WTC11 (cell line): Measurements from ENCODE around the gene YES1. TPM values are rescaled to one million over a fixed set of nuclear protein-coding genes. Genes with fewer than 3 reads are reported as not detected.
A peak's percentile ranks its signal among the peaks of the same experiment; 100 is the strongest.

Experiments
- ATAC-seq: fragments of 200-7000 bp; cut with Tn5 transposase; 2 replicates; pipeline ENCODE4 v1.10.0; 2021; ENCODE audit warnings: mild to moderate bottlenecking, moderate library complexity
- CTCF ChIA-PET: fragments of 300-600 bp; sonication (Branson Sonifier 250); formaldehyde crosslinking; loops from one replicate; lab custom pipeline; 2021; ENCODE audit warnings: antibody characterized with exemption; lab: Charles Lee
- POLR2A ChIA-PET: fragments of 350-600 bp; sonication (Branson Sonifier 250); formaldehyde crosslinking; loops from one replicate; lab custom pipeline; 2021; ENCODE audit warnings: antibody characterized with exemption; lab: Charles Lee
- DNase-seq: peaks from one replicate; pipeline ENCODE4 v3.0.0; 2021; ENCODE audit warnings: low spot score
- H3K27ac Mint-ChIP-seq: 2 replicates; pipeline ENCODE4 v1.8.0; 2021; ENCODE audit warnings: mixed read lengths
- H3K27me3 Mint-ChIP-seq: 2 replicates; pipeline ENCODE4 v1.8.0; 2021; ENCODE audit warnings: low read depth, mild to moderate bottlenecking, moderate library complexity, mixed read lengths
- H3K36me3 Mint-ChIP-seq: 2 replicates; pipeline ENCODE4 v1.8.0; 2021; ENCODE audit warnings: mixed read lengths
- H3K4me1 Mint-ChIP-seq: 2 replicates; pipeline ENCODE4 v1.8.0; 2022; ENCODE audit warnings: mixed read lengths
- H3K4me3 Mint-ChIP-seq: 2 replicates; pipeline ENCODE4 v1.8.0; 2021; ENCODE audit warnings: mild to moderate bottlenecking, moderate library complexity, mixed read lengths
- H3K9me3 Mint-ChIP-seq: 2 replicates; pipeline ENCODE4 v1.8.0; 2021; ENCODE audit warnings: mixed read lengths
- CREB1 ChIP-seq: sonication (generic); formaldehyde crosslinking; IDR thresholded peaks from 2 replicates; pipeline ENCODE4 v1.8.0; 2023; ENCODE audit warnings: mild to moderate bottlenecking, missing genetic modification reagents
- FOXK1 ChIP-seq: sonication (generic); formaldehyde crosslinking; IDR thresholded peaks from 2 replicates; pipeline ENCODE4 v1.8.0; 2022; ENCODE audit warnings: mild to moderate bottlenecking, moderate library complexity, missing genetic modification reagents
- GABPB1 ChIP-seq: sonication (generic); formaldehyde crosslinking; IDR thresholded peaks from 2 replicates; pipeline ENCODE4 v1.8.1; 2023; ENCODE audit warnings: mild to moderate bottlenecking, missing genetic modification reagents
- GRHL2 ChIP-seq: fragments of 250-450 bp; sonication (Bioruptor Pico); IDR thresholded peaks from 2 replicates; pipeline ENCODE4 v1.8.0; 2022; ENCODE audit warnings: mild to moderate bottlenecking, moderate library complexity; ENCODE audit not compliant: insufficient replicate concordance, severe bottlenecking
- NFYB ChIP-seq: sonication (generic); formaldehyde crosslinking; conservative IDR thresholded peaks from 2 replicates; pipeline ENCODE4 v1.8.0; 2022; ENCODE audit warnings: low read depth, missing genetic modification reagents
- NR2C2 ChIP-seq: sonication (generic); formaldehyde crosslinking; IDR thresholded peaks from 2 replicates; pipeline ENCODE4 v1.8.0; 2022; ENCODE audit warnings: mild to moderate bottlenecking, missing genetic modification reagents
- SMAD4 ChIP-seq: sonication (generic); formaldehyde crosslinking; IDR thresholded peaks from 2 replicates; pipeline ENCODE4 v1.8.0; 2022; ENCODE audit warnings: mild to moderate bottlenecking, missing genetic modification reagents
- SP1 ChIP-seq: sonication (generic); formaldehyde crosslinking; conservative IDR thresholded peaks from 2 replicates; pipeline ENCODE4 v1.8.1; 2022; ENCODE audit warnings: missing genetic modification reagents
- TEAD4 ChIP-seq: sonication (generic); formaldehyde crosslinking; IDR thresholded peaks from 2 replicates; pipeline ENCODE4 v1.8.0; 2022; ENCODE audit warnings: mild to moderate bottlenecking, missing genetic modification reagents
- ZNF121 ChIP-seq: sonication (generic); formaldehyde crosslinking; IDR thresholded peaks from 2 replicates; pipeline ENCODE4 v1.8.0; 2023; ENCODE audit warnings: missing genetic modification reagents
- ZNF219 ChIP-seq: sonication (generic); formaldehyde crosslinking; IDR thresholded peaks from 2 replicates; pipeline ENCODE4 v1.8.0; 2023; ENCODE audit warnings: missing genetic modification reagents, mild to moderate bottlenecking, borderline replicate concordance
- ZNF232 ChIP-seq: sonication (generic); formaldehyde crosslinking; IDR thresholded peaks from 2 replicates; pipeline ENCODE4 v1.8.0; 2022; ENCODE audit warnings: mild to moderate bottlenecking, missing genetic modification reagents
- ZNF396 ChIP-seq: fragments of 250-450 bp; sonication (Bioruptor Pico); IDR thresholded peaks from 2 replicates; pipeline ENCODE4 v1.8.0; 2021; ENCODE audit warnings: mild to moderate bottlenecking, moderate library complexity, borderline replicate concordance
- total RNA-seq: library from RNA; stranded (reverse); gene quantifications from 3 replicates; pipeline ENCODE4 v1.2.3, GENCODE V29; 2021
- TF ChIP-seq, protein P1 (sequence below): sonication (generic); formaldehyde crosslinking; IDR thresholded peaks from 2 replicates; pipeline ENCODE4 v1.8.1; 2023; ENCODE audit warnings: mild to moderate bottlenecking, missing genetic modification reagents, moderate library complexity
- TF ChIP-seq, protein P2 (sequence below): sonication (generic); formaldehyde crosslinking; IDR thresholded peaks from 2 replicates; pipeline ENCODE4 v1.8.1; 2022; ENCODE audit warnings: low read depth, mild to moderate bottlenecking, moderate library complexity, missing genetic modification reagents, borderline replicate concordance
- TF ChIP-seq, protein P3 (sequence below): sonication (generic); formaldehyde crosslinking; IDR thresholded peaks from 2 replicates; pipeline ENCODE4 v1.8.1; 2023; ENCODE audit warnings: mild to moderate bottlenecking, missing genetic modification reagents
- TF ChIP-seq, protein P4 (sequence below): sonication (generic); formaldehyde crosslinking; IDR thresholded peaks from 2 replicates; pipeline ENCODE4 v1.8.1; 2023; ENCODE audit warnings: mild to moderate bottlenecking, missing genetic modification reagents, moderate library complexity
- TF ChIP-seq, protein P5 (sequence below): sonication (generic); formaldehyde crosslinking; IDR thresholded peaks from 2 replicates; pipeline ENCODE4 v1.8.0; 2022; ENCODE audit warnings: mild to moderate bottlenecking, missing genetic modification reagents
- TF ChIP-seq, protein P6 (sequence below): fragments of 250-450 bp; sonication (Bioruptor Pico); IDR thresholded peaks from 2 replicates; pipeline ENCODE4 v1.8.0; 2021; ENCODE audit warnings: mild to moderate bottlenecking

YES1 gene
- total RNA-seq, 1 experiment from 2014 or later = 113 TPM

DNA sequence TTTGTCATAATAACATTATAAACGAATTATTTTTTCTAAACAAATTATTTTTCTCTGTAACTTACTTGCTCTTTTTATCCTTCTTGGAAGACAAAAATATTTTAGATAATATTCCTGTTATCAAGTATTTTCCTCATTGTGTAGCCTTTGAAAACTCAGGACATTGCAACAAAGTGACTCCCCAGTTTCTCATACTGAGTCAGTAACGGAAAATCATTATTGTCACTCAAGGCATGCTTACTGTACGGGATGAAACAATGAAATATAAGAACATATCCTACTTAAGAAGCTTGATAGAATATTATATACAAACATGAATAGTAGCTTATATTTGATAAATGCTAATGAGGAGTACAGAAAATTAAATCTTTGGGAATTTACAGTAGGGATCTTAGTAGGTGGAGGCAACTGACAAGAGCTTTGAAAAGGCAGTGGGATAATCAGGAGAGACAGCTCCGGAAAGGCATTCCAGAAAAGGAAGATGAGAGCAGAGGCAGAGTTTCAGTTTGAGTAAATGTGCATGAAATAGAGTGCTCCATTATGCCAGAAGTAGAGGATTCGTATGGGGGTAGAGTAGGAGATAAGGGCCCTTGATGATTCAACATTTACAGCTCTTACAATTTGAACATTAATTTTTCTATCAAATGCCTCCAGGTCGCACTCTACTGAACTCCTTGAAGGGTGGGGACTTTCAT, 14.0 kb upstream of the YES1 start:
- TF ChIP-seq GRHL2 (CRISPR knock-in tag) (no peak), SMAD4 (no peak), SP1 (CRISPR knock-in tag) (no peak), TEAD4 (CRISPR knock-in tag) (no peak), ZNF232 (CRISPR knock-in tag) (no peak), ZNF219 (CRISPR knock-in tag) (no peak), NR2C2 (CRISPR knock-in tag) (no peak), CREB1 (CRISPR knock-in tag) (no peak)
- TF ChIP-seq, protein P1, sequence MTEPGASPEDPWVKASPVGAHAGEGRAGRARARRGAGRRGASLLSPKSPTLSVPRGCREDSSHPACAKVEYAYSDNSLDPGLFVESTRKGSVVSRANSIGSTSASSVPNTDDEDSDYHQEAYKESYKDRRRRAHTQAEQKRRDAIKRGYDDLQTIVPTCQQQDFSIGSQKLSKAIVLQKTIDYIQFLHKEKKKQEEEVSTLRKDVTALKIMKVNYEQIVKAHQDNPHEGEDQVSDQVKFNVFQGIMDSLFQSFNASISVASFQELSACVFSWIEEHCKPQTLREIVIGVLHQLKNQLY = no peak
- TF ChIP-seq, protein P2, sequence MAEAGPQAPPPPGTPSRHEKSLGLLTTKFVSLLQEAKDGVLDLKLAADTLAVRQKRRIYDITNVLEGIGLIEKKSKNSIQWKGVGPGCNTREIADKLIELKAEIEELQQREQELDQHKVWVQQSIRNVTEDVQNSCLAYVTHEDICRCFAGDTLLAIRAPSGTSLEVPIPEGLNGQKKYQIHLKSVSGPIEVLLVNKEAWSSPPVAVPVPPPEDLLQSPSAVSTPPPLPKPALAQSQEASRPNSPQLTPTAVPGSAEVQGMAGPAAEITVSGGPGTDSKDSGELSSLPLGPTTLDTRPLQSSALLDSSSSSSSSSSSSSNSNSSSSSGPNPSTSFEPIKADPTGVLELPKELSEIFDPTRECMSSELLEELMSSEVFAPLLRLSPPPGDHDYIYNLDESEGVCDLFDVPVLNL (CRISPR knock-in tag) = no peak
- TF ChIP-seq, all 79 proteins: peak for 0
- CTCF ChIA-PET = interaction anchor here (2.4 kb wide), 1 partner anchor 13 kb away, joined by 8 read pairs; no protein-coding TSS in a partner anchor

DNA sequence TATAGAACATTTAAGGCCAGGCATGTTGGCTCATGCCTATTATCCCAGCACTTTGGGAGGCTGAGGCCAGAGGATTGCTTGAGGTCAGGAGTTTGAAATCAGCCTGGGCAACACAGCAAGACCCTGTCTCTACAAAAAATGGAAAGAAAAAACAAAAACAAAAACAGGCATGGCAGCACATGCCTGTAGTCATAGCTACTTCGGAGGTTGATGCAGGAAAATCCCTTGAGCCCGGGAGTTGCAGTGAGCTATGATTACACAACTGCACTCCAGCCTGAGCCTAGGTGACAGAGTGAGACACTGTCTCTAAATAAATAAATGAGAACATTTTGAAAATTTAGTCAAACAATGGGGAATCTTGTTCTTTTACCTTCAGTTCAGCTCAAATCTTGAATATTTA, 12.1 kb upstream of the YES1 start:
- POLR2A ChIA-PET = no interaction called here
- ATAC-seq = no peak
- Mint-ChIP-seq H3K27ac (no peak overlapping the region), H3K9me3 (no peaks in the 10 kb centered on the region), H3K4me3 (no peak overlapping the region), H3K27me3 (no peaks in the 10 kb centered on the region), H3K36me3 (no peaks in the 10 kb centered on the region), H3K4me1 (peaks cover 2% of the 10 kb centered on the region; the same call in 1 of the 2 replicates)
- no peak for DNase-seq
- CTCF ChIA-PET = interaction anchor here (1.2 to 2.4 kb wide), 2 partner anchors 15 to 112 kb away, joined by 6 to 8 read pairs; partner anchors contain the start of gene ENOSF1
- TF ChIP-seq ZNF121 (CRISPR knock-in tag) (peak; percentile 39; the same call in 1 of the 2 replicates), ZNF396 (CRISPR knock-in tag) (no peak)

More for the DNA sequence above, 14.0 kb upstream of the YES1 start:
- Mint-ChIP-seq H3K36me3 (no peaks in the 10 kb centered on the region), H3K9me3 (no peaks in the 10 kb centered on the region), H3K27ac (no peak overlapping the region), H3K4me3 (no peak overlapping the region), H3K4me1 (peaks cover 14% of the 10 kb centered on the region), H3K27me3 (no peaks in the 10 kb centered on the region)
- ATAC-seq (no peak), DNase-seq (no peak)
- POLR2A ChIA-PET = no interaction called here

DNA sequence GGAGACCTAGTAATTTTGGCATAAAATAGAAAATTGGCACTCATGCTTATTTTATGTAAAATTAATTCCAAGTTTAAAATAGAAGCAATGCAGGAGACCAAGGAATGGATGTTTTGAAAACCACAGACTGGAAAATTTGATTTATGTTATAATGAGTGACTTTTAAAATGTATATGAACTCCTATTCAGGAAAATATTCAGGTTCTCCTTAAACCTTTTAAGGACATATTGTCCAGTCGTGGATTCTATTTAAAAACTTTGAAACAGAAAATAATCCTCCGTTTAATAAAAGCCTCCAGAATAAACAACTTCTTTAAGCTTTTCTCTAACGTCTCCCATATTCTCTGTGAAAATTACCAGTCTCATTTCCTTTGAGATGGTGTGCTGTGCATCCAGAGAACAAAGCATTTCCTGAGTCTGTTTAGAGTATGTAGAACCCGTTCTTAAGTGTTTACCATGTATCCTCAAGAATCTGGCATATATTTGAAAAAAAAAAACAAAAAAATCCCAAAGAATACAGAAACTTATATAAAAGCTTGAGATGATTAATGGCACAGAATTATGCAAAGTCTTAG, 8.6 kb upstream of the YES1 start:
- POLR2A ChIA-PET = no interaction called here
- peaks cover 2% of the 10 kb centered on the region; the same call in 1 of the 2 replicates for H3K4me1 Mint-ChIP-seq
- no peak for ATAC-seq
- TF ChIP-seq FOXK1 (CRISPR knock-in tag) = no peak
- TF ChIP-seq, protein P3, sequence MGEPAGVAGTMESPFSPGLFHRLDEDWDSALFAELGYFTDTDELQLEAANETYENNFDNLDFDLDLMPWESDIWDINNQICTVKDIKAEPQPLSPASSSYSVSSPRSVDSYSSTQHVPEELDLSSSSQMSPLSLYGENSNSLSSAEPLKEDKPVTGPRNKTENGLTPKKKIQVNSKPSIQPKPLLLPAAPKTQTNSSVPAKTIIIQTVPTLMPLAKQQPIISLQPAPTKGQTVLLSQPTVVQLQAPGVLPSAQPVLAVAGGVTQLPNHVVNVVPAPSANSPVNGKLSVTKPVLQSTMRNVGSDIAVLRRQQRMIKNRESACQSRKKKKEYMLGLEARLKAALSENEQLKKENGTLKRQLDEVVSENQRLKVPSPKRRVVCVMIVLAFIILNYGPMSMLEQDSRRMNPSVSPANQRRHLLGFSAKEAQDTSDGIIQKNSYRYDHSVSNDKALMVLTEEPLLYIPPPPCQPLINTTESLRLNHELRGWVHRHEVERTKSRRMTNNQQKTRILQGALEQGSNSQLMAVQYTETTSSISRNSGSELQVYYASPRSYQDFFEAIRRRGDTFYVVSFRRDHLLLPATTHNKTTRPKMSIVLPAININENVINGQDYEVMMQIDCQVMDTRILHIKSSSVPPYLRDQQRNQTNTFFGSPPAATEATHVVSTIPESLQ (CRISPR knock-in tag) = no peak
- TF ChIP-seq, protein P1 = no peak
- TF ChIP-seq, protein P4, sequence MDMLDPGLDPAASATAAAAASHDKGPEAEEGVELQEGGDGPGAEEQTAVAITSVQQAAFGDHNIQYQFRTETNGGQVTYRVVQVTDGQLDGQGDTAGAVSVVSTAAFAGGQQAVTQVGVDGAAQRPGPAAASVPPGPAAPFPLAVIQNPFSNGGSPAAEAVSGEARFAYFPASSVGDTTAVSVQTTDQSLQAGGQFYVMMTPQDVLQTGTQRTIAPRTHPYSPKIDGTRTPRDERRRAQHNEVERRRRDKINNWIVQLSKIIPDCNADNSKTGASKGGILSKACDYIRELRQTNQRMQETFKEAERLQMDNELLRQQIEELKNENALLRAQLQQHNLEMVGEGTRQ (CRISPR knock-in tag) = no peak
- no peak for TF ChIP-seq NFYB
- TF ChIP-seq, protein P5, sequence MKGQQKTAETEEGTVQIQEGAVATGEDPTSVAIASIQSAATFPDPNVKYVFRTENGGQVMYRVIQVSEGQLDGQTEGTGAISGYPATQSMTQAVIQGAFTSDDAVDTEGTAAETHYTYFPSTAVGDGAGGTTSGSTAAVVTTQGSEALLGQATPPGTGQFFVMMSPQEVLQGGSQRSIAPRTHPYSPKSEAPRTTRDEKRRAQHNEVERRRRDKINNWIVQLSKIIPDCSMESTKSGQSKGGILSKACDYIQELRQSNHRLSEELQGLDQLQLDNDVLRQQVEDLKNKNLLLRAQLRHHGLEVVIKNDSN (CRISPR knock-in tag) = no peak
- TF ChIP-seq GABPB1 = no peak
- TF ChIP-seq, protein P6, sequence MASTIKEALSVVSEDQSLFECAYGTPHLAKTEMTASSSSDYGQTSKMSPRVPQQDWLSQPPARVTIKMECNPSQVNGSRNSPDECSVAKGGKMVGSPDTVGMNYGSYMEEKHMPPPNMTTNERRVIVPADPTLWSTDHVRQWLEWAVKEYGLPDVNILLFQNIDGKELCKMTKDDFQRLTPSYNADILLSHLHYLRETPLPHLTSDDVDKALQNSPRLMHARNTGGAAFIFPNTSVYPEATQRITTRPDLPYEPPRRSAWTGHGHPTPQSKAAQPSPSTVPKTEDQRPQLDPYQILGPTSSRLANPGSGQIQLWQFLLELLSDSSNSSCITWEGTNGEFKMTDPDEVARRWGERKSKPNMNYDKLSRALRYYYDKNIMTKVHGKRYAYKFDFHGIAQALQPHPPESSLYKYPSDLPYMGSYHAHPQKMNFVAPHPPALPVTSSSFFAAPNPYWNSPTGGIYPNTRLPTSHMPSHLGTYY = no peak
- TF ChIP-seq, all 79 proteins: peak for 0
- CTCF ChIA-PET = interaction anchor here (0.6 to 1.9 kb wide), 3 partner anchors 9 to 108 kb away, joined by 3 to 6 read pairs (median 3); partner anchors contain the start of gene ENOSF1
- no peaks in the 10 kb centered on the region for H3K36me3 Mint-ChIP-seq
- H3K27ac Mint-ChIP-seq = no peak overlapping the region
- DNase-seq = no peak
- H3K4me3 Mint-ChIP-seq = no peak overlapping the region
- H3K27me3 Mint-ChIP-seq = no peaks in the 10 kb centered on the region
- H3K9me3 Mint-ChIP-seq = no peaks in the 10 kb centered on the region
